GM12878 (cell line): ENCODE results near the gene GRB10. TPM values are rescaled to one million over a fixed set of nuclear protein-coding genes. Genes with fewer than 3 reads are reported as not detected.

Experiments
- ATAC-seq: fragments of 200-7000 bp; cut with Tn5 transposase; 3 replicates; pipeline ENCODE4 v1.9.1; 2020; ENCODE audit warnings: mild to moderate bottlenecking, moderate library complexity
- BruUV-seq: library from RNA; stranded (reverse); fragments of 400-500 nt; replicated peaks from 2 replicates; lab custom pipeline; 2021; lab: Mats Ljungman, UMichigan
- CTCF ChIA-PET: fragments of 300-600 bp; sonication (Branson Sonifier 250); formaldehyde crosslinking; extraction: SDS; loops from one replicate; lab custom pipeline; 2021; ENCODE audit warnings: inconsistent platforms; lab: Yijun Ruan, JAX
- POLR2A ChIA-PET: fragments of 350-600 bp; formaldehyde crosslinking; extraction: SDS; loops from one replicate; lab custom pipeline; 2021; ENCODE audit warnings: inconsistent platforms; lab: Charles Lee
- RAD21 ChIA-PET: fragments of 300-600 bp; sonication (Branson Sonifier 250); formaldehyde crosslinking; loops from one replicate; lab custom pipeline; 2023; ENCODE audit warnings: antibody characterized with exemption; ENCODE audit not compliant: unreplicated experiment; lab: Charles Lee
- SMC1A ChIA-PET: fragments of 300-600 bp; sonication (Branson Sonifier 250); formaldehyde crosslinking; loops from one replicate; lab custom pipeline; 2023; ENCODE audit not compliant: unreplicated experiment, uncharacterized antibody; lab: Charles Lee
- DNase-seq: peaks from one replicate; pipeline ENCODE4 v3.0.0-alpha.2; 2011; ENCODE audit warnings: low read depth, low spot score
- FAIRE-seq: peaks from 3 replicates; lab custom pipeline; 2011; peaks lifted over from hg19 to GRCh38; lab: Jason Lieb, UNC
- H2AFZ ChIP-seq: 2 replicates; pipeline ENCODE4 v1.6.0; 2011; ENCODE audit warnings: low read depth, low read length, control low read depth; ENCODE audit not compliant: control insufficient read depth
- H3K27ac ChIP-seq: 2 replicates; pipeline ENCODE4 v1.5.1; 2011; ENCODE audit warnings: control low read depth; ENCODE audit not compliant: control insufficient read depth, insufficient read depth
- H3K27me3 ChIP-seq, 2 experiments: replicated peaks in 1 of 2; 2 replicates each; pipeline versions ENCODE4 v1.6.0 to v1.6.1; 2011; ENCODE audit warnings: low read length in 1 of 2; ENCODE audit not compliant: control insufficient read depth in 2 of 2, insufficient read depth in 2 of 2
- H3K36me3 ChIP-seq, 2 experiments: 2 replicates each; pipeline ENCODE4 v1.5.1; 2011; ENCODE audit warnings: low read length in 1 of 2; ENCODE audit not compliant: control insufficient read depth in 2 of 2, insufficient read depth in 2 of 2
- H3K4me1 ChIP-seq: 2 replicates; pipeline ENCODE4 v1.6.1; 2011; ENCODE audit warnings: mild to moderate bottlenecking, low read length, moderate library complexity, mixed read lengths; ENCODE audit not compliant: control insufficient read depth, insufficient read depth
- H3K4me2 ChIP-seq: 2 replicates; pipeline ENCODE4 v1.6.0; 2011; ENCODE audit warnings: control low read depth; ENCODE audit not compliant: control insufficient read depth, insufficient read depth
- H3K4me3 ChIP-seq: fragments of 200-600 bp; sonication (generic); 2 replicates; pipeline ENCODE4 v1.5.1; 2016
- H3K79me2 ChIP-seq: 2 replicates; pipeline ENCODE4 v1.6.0; 2011; ENCODE audit warnings: low read length; ENCODE audit not compliant: control insufficient read depth, insufficient read depth
- H3K9ac ChIP-seq: 2 replicates; pipeline ENCODE4 v1.8.0; 2011; ENCODE audit warnings: low read length, control low read depth, mixed read lengths; ENCODE audit not compliant: control insufficient read depth, insufficient read depth
- H3K9me3 ChIP-seq: replicated peaks from 3 replicates; pipeline ENCODE4 v1.5.1; 2011; ENCODE audit warnings: mild to moderate bottlenecking, low read length; ENCODE audit not compliant: control insufficient read depth, insufficient read depth
- H4K20me1 ChIP-seq: 2 replicates; pipeline ENCODE4 v1.6.0; 2011; ENCODE audit not compliant: control insufficient read depth, insufficient read depth
- BCL11A ChIP-seq: IDR thresholded peaks from 2 replicates; pipeline ENCODE4 v1.6.1; 2011; ENCODE audit warnings: low read depth, low read length
- EP300 ChIP-seq, 2 experiments: fragments of 150-350 bp in 1 of 2; IDR thresholded peaks; 2 replicates each; pipeline ENCODE4 v1.6.1; 2011 to 2012; ENCODE audit warnings: low read depth in 2 of 2, low read length in 2 of 2, borderline replicate concordance in 1 of 2, improper control_type of control experiment in 1 of 2, inconsistent platforms in 1 of 2; ENCODE audit not compliant: control insufficient read depth in 1 of 2
- FOXK2 ChIP-seq: fragments of 450-650 bp; IDR thresholded peaks from 2 replicates; pipeline ENCODE4 v1.6.1; 2017; ENCODE audit warnings: mild to moderate bottlenecking, moderate library complexity
- IKZF1 ChIP-seq: fragments of 450-650 bp; conservative IDR thresholded peaks from 2 replicates; pipeline ENCODE4 v1.6.1; 2017; ENCODE audit warnings: antibody characterized with exemption, mild to moderate bottlenecking
- LARP7 ChIP-seq: fragments of 450-650 bp; IDR thresholded peaks from 2 replicates; pipeline ENCODE4 v1.6.1; 2017; ENCODE audit warnings: mild to moderate bottlenecking
- MTA2 ChIP-seq: fragments of 450-650 bp; IDR thresholded peaks from 2 replicates; pipeline ENCODE4 v1.6.1; 2016; ENCODE audit warnings: low read depth, mild to moderate bottlenecking, moderate library complexity
- MYC ChIP-seq: IDR thresholded peaks from 2 replicates; pipeline ENCODE4 v1.6.1; 2011; ENCODE audit warnings: mild to moderate bottlenecking, low read length, moderate library complexity, inconsistent platforms; ENCODE audit not compliant: insufficient read depth, insufficient replicate concordance, insufficient read length, severe bottlenecking
- NR2C2 ChIP-seq: IDR thresholded peaks from 2 replicates; pipeline ENCODE4 v1.6.1; 2011; ENCODE audit warnings: borderline replicate concordance, low read depth; ENCODE audit not compliant: control insufficient read depth, insufficient read length
- PAX8 ChIP-seq: fragments of 450-650 bp; IDR thresholded peaks from 2 replicates; pipeline ENCODE4 v1.6.1; 2017; ENCODE audit warnings: mild to moderate bottlenecking, moderate library complexity
- RB1 ChIP-seq: fragments of 450-650 bp; formaldehyde crosslinking; IDR thresholded peaks from 2 replicates; pipeline ENCODE4 v1.6.1; 2017; ENCODE audit warnings: mild to moderate bottlenecking, borderline replicate concordance
- TARDBP ChIP-seq: IDR thresholded peaks from 2 replicates; pipeline ENCODE4 v1.6.1; 2016; ENCODE audit warnings: borderline replicate concordance
- TCF12 ChIP-seq: IDR thresholded peaks from 2 replicates; pipeline ENCODE4 v1.6.1; 2011; ENCODE audit warnings: low read depth, mild to moderate bottlenecking, low read length
- TCF3 ChIP-seq: IDR thresholded peaks from 2 replicates; pipeline ENCODE4 v1.6.1; 2012; ENCODE audit warnings: low read depth, mild to moderate bottlenecking, low read length, borderline replicate concordance; ENCODE audit not compliant: insufficient read depth
- YBX1 ChIP-seq: fragments of 450-650 bp; IDR thresholded peaks from 2 replicates; pipeline ENCODE4 v1.6.1; 2016; ENCODE audit warnings: antibody characterized with exemption
- WGBS: methylation state at CpG from one replicate; pipeline ENCODE4 v1.1.6; 2016; ENCODE audit warnings: low lambda C conversion rate; ENCODE audit not compliant: insufficient replicate concordance, insufficient coverage; ENCODE audit errors: missing lambda C conversion rate; 5-methylcytosine and 5-hydroxymethylcytosine counted together
- in situ Hi-C: fragments of 300-500 bp; cut with MboI; formaldehyde crosslinking; loops from 9 replicates; pipeline ENCODE4 v1.14.3; 2018; ENCODE audit warnings: mixed read lengths
- intact Hi-C: fragments of 100-400 bp; cut with micrococcal nuclease; formaldehyde crosslinking; loops from one replicate; pipeline ENCODE4 v1.14.2; 2022; ENCODE audit not compliant: unreplicated experiment
- polyA plus RNA-seq, 11 experiments: library from polyadenylated mRNA; depleted of rRNA in 4 of 11; unstranded in 6 of 11; stranded (reverse) in 5 of 11; fragments of >200 nt; fragmentation: Nextera tagmentation in 4 of 11; fragmentation: Illumina TruSeq in 1 of 11; extraction: Ambion mirVana in 4 of 11; extraction: Trizol in 1 of 11; gene quantifications; 1 replicate in 1 of 11; 2 replicates in 10 of 11; pipeline versions ENCODE4 v1.2.1 to v1.2.3, GENCODE V29; 2011 to 2016; ENCODE audit warnings: inconsistent platforms in 2 of 11, missing spikeins in 2 of 11, low read depth in 1 of 11
- total RNA-seq, 4 experiments: library from RNA; depleted of rRNA in 3 of 4; stranded (reverse); fragments of >200 nt in 3 of 4; fragmentation: Illumina TruSeq in 1 of 4; extraction: Trizol in 1 of 4; gene quantifications; 2 replicates each; pipeline versions ENCODE4 v1.2.1 to v1.2.3, GENCODE V29; 2013 to 2021
- TF ChIP-seq, protein P1 (sequence below): fragments of 450-650 bp; formaldehyde crosslinking; IDR thresholded peaks from 2 replicates; pipeline ENCODE4 v1.4.0; 2022; ENCODE audit warnings: mild to moderate bottlenecking, moderate library complexity

The GRB10 gene
- total and polyA plus RNA-seq, 10 of the 15 experiments (the other 5 are each of a cell fraction or from before 2014, with no cell fraction given) = 0.04 to 0.33 TPM; not detected in 8

- H3K4me1 ChIP-seq = no peaks in the 10 kb centered on the region
- TF ChIP-seq EP300 (IDR thresholded peaks at IDR 0.05; ENCODE audit: borderline replicate concordance in 1 of 2, control insufficient read depth in 1 of 2, low read depth in 2 of 2, low read length in 2 of 2) (no peak), PAX8 (no peak), YBX1 (no peak), IKZF1 (no peak), MTA2 (no peak), TARDBP (no peak), TCF3 (no peak), FOXK2 (no peak), MYC (no peak), TCF12 (no peak), RB1 (no peak), BCL11A (no peak), NR2C2 (no peak), LARP7 (no peak)
- TF ChIP-seq, protein P1, sequence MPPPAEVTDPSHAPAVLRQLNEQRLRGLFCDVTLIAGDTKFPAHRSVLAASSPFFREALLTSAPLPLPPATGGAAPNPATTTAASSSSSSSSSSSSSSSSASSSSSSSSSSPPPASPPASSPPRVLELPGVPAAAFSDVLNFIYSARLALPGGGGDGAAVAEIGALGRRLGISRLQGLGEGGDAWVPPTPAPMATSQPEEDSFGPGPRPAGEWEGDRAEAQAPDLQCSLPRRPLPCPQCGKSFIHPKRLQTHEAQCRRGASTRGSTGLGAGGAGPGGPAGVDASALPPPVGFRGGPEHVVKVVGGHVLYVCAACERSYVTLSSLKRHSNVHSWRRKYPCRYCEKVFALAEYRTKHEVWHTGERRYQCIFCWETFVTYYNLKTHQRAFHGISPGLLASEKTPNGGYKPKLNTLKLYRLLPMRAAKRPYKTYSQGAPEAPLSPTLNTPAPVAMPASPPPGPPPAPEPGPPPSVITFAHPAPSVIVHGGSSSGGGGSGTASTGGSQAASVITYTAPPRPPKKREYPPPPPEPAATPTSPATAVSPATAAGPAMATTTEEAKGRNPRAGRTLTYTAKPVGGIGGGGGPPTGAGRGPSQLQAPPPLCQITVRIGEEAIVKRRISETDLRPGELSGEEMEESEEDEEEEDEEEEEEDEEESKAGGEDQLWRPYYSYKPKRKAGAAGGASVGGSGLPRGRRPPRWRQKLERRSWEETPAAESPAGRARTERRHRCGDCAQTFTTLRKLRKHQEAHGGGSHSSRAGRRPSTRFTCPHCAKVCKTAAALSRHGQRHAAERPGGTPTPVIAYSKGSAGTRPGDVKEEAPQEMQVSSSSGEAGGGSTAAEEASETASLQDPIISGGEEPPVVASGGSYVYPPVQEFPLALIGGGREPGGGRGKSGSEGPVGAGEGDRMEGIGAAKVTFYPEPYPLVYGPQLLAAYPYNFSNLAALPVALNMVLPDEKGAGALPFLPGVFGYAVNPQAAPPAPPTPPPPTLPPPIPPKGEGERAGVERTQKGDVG = no peak
- H3K4me2 ChIP-seq = no peak overlapping the region
- no peak overlapping the region for H3K27ac ChIP-seq
- FAIRE-seq (no peak), DNase-seq (no peak), ATAC-seq (no peak)
- ChIA-PET RAD21 (no interaction called here), SMC1A (no interaction called here), POLR2A (no interaction called here), CTCF (no interaction called here)
- H4K20me1 ChIP-seq = no peaks in the 10 kb centered on the region
- H3K9ac ChIP-seq = no peak overlapping the region
- in situ Hi-C loops = no loop called here
- WGBS = 47% methylated on average over 6 of the region's 6 CpGs
- BruUV-seq = no TSS peak
- no peaks in the 10 kb centered on the region for H3K9me3 ChIP-seq
- no peak overlapping the region for H3K4me3 ChIP-seq
- peaks cover 0 to 1% of the 10 kb centered on the region in 2 experiments; a peak in 1 of 4 replicates for H3K27me3 ChIP-seq
- no peak overlapping the region for H2AFZ ChIP-seq
- no peaks in the 10 kb centered on the region for H3K36me3 ChIP-seq
- intact Hi-C loops = no loop called here
- no peaks in the 10 kb centered on the region for H3K79me2 ChIP-seq
Measured at GRCh38 chr7:50544992-50545391, 237.7 kb downstream of the GRB10 start.
